ENCODE measurements around the gene EHD3. TPM values are rescaled to one million over a fixed set of nuclear protein-coding genes. Genes with fewer than 3 reads are reported as not detected.

The EHD3 gene
- total RNA-seq, 1 experiment from 2014 or later = 1.9 TPM

DNA sequence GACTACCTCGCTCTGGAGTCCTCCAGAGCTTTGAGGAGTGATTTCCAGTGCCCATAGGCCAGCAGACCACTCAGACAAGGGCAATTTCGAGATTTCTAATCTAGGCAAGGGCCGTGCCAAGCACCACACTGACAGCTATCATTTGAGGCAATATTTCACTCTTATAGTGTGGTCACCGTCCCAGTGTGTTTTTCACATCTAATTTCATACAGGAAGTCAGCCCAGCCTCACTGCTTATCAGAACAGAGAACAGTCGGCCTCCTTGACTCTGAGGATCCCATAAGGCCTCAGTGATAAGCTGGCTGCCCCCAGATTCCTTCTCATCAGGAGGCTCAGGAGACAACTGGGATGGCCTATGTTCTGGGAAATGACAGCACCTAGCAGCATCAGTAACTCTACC lies 17.2 kb upstream of the EHD3 start:
- no TSS peak for BruUV-seq (replicated peaks)
- no peak overlapping the region for H3K4me3 ChIP-seq
- no peaks in the 10 kb centered on the region for H4K20me1 ChIP-seq (ENCODE audit: insufficient read depth)
- no peaks in the 10 kb centered on the region for H3K9me2 ChIP-seq (ENCODE audit: insufficient read depth)
- no peak overlapping the region for H3K27ac ChIP-seq
- TF ChIP-seq EZH2 (IDR thresholded peaks at IDR 0.05; ENCODE audit: low read depth) (no peak), CTCF (conservative IDR thresholded peaks at IDR 0.05) (no peak)
- no peaks in the 10 kb centered on the region for H3F3A ChIP-seq (ENCODE audit: insufficient read depth, low read depth)
- DNase-seq = no peak
- no peaks in the 10 kb centered on the region for H3K9me3 ChIP-seq (ENCODE audit: insufficient read depth, low read depth)
- CTCF ChIA-PET = no interaction called here
- no peak overlapping the region for H2AFZ ChIP-seq
- POLR2A ChIA-PET (ENCODE audit: unreplicated experiment) = no interaction called here
- H3K27me3 ChIP-seq (ENCODE audit: insufficient read depth, low read depth) = no peaks in the 10 kb centered on the region
- H3K36me3 ChIP-seq (ENCODE audit: low read depth) = no peaks in the 10 kb centered on the region
- no peak overlapping the region for H3K4me2 ChIP-seq
- intact Hi-C loops (cut with micrococcal nuclease; ENCODE audit: unreplicated experiment) = no loop called here
- H3K4me1 ChIP-seq (replicated peaks; ENCODE audit: insufficient read depth) = no peaks in the 10 kb centered on the region
- H3K79me2 ChIP-seq (ENCODE audit: low read depth) = no peaks in the 10 kb centered on the region

- Histone ChIP-seq H3K79me2 (ENCODE audit: low read depth) (no peaks in the 10 kb centered on the region), H3K9me3 (ENCODE audit: insufficient read depth, low read depth) (no peaks in the 10 kb centered on the region), H3K4me2 (no peak within 1 kb of the TSS), H3F3A (ENCODE audit: insufficient read depth, low read depth) (no peaks in the 10 kb centered on the region; the same call in 1 of the 2 replicates), H3K9me2 (ENCODE audit: insufficient read depth) (no peaks in the 10 kb centered on the region), H3K27me3 (ENCODE audit: insufficient read depth, low read depth) (no peaks in the 10 kb centered on the region), H2AFZ (no peak within 1 kb of the TSS), H3K4me1 (replicated peaks; ENCODE audit: insufficient read depth) (no peaks in the 10 kb centered on the region), H4K20me1 (ENCODE audit: insufficient read depth) (no peaks in the 10 kb centered on the region), H3K27ac (no peak within 1 kb of the TSS), H3K36me3 (ENCODE audit: low read depth) (no peaks in the 10 kb centered on the region), H3K4me3 (no peak within 1 kb of the TSS)
- POLR2A ChIA-PET (ENCODE audit: unreplicated experiment) = no interaction called here
- DNase-seq = no peak
- no TSS peak for BruUV-seq (replicated peaks)
- intact Hi-C loops (cut with micrococcal nuclease; ENCODE audit: unreplicated experiment) = no loop called here
- CTCF ChIA-PET = no interaction called here
- TF ChIP-seq EZH2 (IDR thresholded peaks at IDR 0.05; ENCODE audit: low read depth) (no peak), CTCF (conservative IDR thresholded peaks at IDR 0.05) (no peak)
Measured at GRCh38 chr2:31217465-31218200, 16.3 kb upstream of the EHD3 start, which contains the start of gene CAPN14. Gene CAPN14, minus strand, starts transcription at chr2:31217515. Its CDS starts 12,068 bp downstream, at chr2:31205447.

GRCh38 chr2:31219131-31219969 lies 14.6 kb upstream of the EHD3 start:
- no peaks in the 10 kb centered on the region for H3K4me1 ChIP-seq (replicated peaks; ENCODE audit: insufficient read depth)
- no peaks in the 10 kb centered on the region for H3K9me3 ChIP-seq (ENCODE audit: insufficient read depth, low read depth)
- H3K27ac ChIP-seq = no peak overlapping the region

More at GRCh38 chr2:31219131-31219969, 14.6 kb upstream of the EHD3 start:
- ChIA-PET CTCF (no interaction called here), POLR2A (ENCODE audit: unreplicated experiment) (no interaction called here)
- BruUV-seq (replicated peaks) = no TSS peak
- no peaks in the 10 kb centered on the region; the same call in 1 of the 2 replicates for H3F3A ChIP-seq (ENCODE audit: insufficient read depth, low read depth)
- intact Hi-C loops (cut with micrococcal nuclease; ENCODE audit: unreplicated experiment) = no loop called here
- H3K36me3 ChIP-seq (ENCODE audit: low read depth) = no peaks in the 10 kb centered on the region
- no peaks in the 10 kb centered on the region for H3K79me2 ChIP-seq (ENCODE audit: low read depth)
- H3K4me3 ChIP-seq = no peak overlapping the region
- TF ChIP-seq CTCF (conservative IDR thresholded peaks at IDR 0.05) = no peak
- TF ChIP-seq EZH2 (IDR thresholded peaks at IDR 0.05; ENCODE audit: low read depth) = no peak
- H3K9me2 ChIP-seq (ENCODE audit: insufficient read depth) = no peaks in the 10 kb centered on the region
- H3K4me2 ChIP-seq = no peak overlapping the region
- H3K27me3 ChIP-seq (ENCODE audit: insufficient read depth, low read depth) = no peaks in the 10 kb centered on the region
- H2AFZ ChIP-seq = 0 out of 2 replicates have a peak overlapping the region, but pooled peaks have one; percentile 13
- no peak for DNase-seq
- H4K20me1 ChIP-seq (ENCODE audit: insufficient read depth) = no peaks in the 10 kb centered on the region
